ENCODE measurements around the gene MELTF.

The MELTF gene

GRCh38 chr3:196991581-196992460, 37.8 kb downstream of the MELTF start:
- no peak for DNase-seq

- no peak for DNase-seq
Measured at GRCh38 chr3:196990601-196991007, 39.0 kb downstream of the MELTF start.

GRCh38 chr3:196989721-196990262, 39.8 kb downstream of the MELTF start:
- DNase-seq = no peak

- DNase-seq = no peak
Measured at GRCh38 chr3:196988241-196989029, 41.2 kb downstream of the MELTF start.

GRCh38 chr3:196987022-196987421, 42.6 kb downstream of the MELTF start:
- no peak for DNase-seq

- DNase-seq = no peak
Measured at GRCh38 chr3:196985954-196986885, 43.4 kb downstream of the MELTF start.

- no peak for DNase-seq
Measured at GRCh38 chr3:196985298-196985697, 44.3 kb downstream of the MELTF start.

GRCh38 chr3:196983186-196983585, 46.4 kb downstream of the MELTF start:
- no peak for DNase-seq

- DNase-seq = no peak
Measured at GRCh38 chr3:196981657-196982056, 48.0 kb downstream of the MELTF start.

- DNase-seq = no peak
Measured at GRCh38 chr3:196979545-196979944, 50.1 kb downstream of the MELTF start.

GRCh38 chr3:196976941-196977340, 52.7 kb downstream of the MELTF start:
- no peak for DNase-seq

- DNase-seq = no peak
Measured at GRCh38 chr3:196975349-196975748, 54.3 kb downstream of the MELTF start.

GRCh38 chr3:196974661-196975060, 55.0 kb downstream of the MELTF start:
- no peak for DNase-seq

GRCh38 chr3:196971094-196971698, 58.4 kb downstream of the MELTF start:
- DNase-seq = no peak

- no peak for DNase-seq
Measured at GRCh38 chr3:196970547-196971093, 59.0 kb downstream of the MELTF start.

GRCh38 chr3:196969660-196970546, 59.7 kb downstream of the MELTF start:
- DNase-seq = peak; percentile 56

GRCh38 chr3:196969134-196969659, 60.4 kb downstream of the MELTF start:
- peak; percentile 30 for DNase-seq

- DNase-seq = peak; percentile 22
Measured at GRCh38 chr3:196968233-196969133, 61.1 kb downstream of the MELTF start, which contains the start of gene PIGZ. Gene PIGZ (minus strand): TSS chr3:196968833. CDS start chr3:196952031, 16,802 bp downstream.
